Left hindlimb (tissue), 1 donor: ENCODE results near the gene EME2.

ENCODE experiments used
- DNase-seq: peaks from one replicate; pipeline ENCODE4 v3.0.0-alpha.2; 2018

The EME2 gene

GRCh38 chr16:1745900-1746692 lies 26.5 kb upstream of the EME2 start:
- no peak for DNase-seq

- DNase-seq: no peak
These were observed 25.9 kb upstream of the EME2 start for GRCh38 chr16:1746693-1747195.

GRCh38 chr16:1747934-1748333 lies 24.7 kb upstream of the EME2 start:
- DNase-seq: no peak

- DNase-seq: no peak
These were observed 23.2 kb upstream of the EME2 start for GRCh38 chr16:1749152-1750117.

- no peak for DNase-seq
These were observed 20.7 kb upstream of the EME2 start for GRCh38 chr16:1751946-1752345.

GRCh38 chr16:1752853-1753252 lies 19.8 kb upstream of the EME2 start:
- no peak for DNase-seq

GRCh38 chr16:1754204-1754603 lies 18.4 kb upstream of the EME2 start:
- no peak for DNase-seq

- DNase-seq: no peak
These were observed 14.7 kb upstream of the EME2 start for GRCh38 chr16:1757714-1758461.

- DNase-seq: no peak
These were observed 13.7 kb upstream of the EME2 start for GRCh38 chr16:1758923-1759322.

- no peak for DNase-seq
These were observed 13.1 kb upstream of the EME2 start for GRCh38 chr16:1759511-1759910.

- no peak for DNase-seq
These were observed 11.7 kb upstream of the EME2 start for GRCh38 chr16:1760911-1761310.

- DNase-seq: no peak
These were observed 10.9 kb upstream of the EME2 start for GRCh38 chr16:1761751-1762150.

- no peak for DNase-seq
These were observed 10.3 kb upstream of the EME2 start for GRCh38 chr16:1762196-1762878.

- DNase-seq: no peak
These were observed 9.6 kb upstream of the EME2 start for GRCh38 chr16:1762879-1763520.

GRCh38 chr16:1763521-1764511 lies 8.8 kb upstream of the EME2 start:
- DNase-seq: no peak

GRCh38 chr16:1764971-1765370 lies 7.6 kb upstream of the EME2 start:
- DNase-seq: no peak

GRCh38 chr16:1765826-1766225 lies 6.8 kb upstream of the EME2 start:
- DNase-seq: no peak

GRCh38 chr16:1766231-1766630 lies 6.4 kb upstream of the EME2 start:
- DNase-seq: no peak

GRCh38 chr16:1766701-1767100 lies 5.9 kb upstream of the EME2 start:
- no peak for DNase-seq
